HepG2 (cell line): ENCODE results near the gene RNH1. TPM values are rescaled to one million over a fixed set of nuclear protein-coding genes. Genes with fewer than 3 reads are reported as not detected.

ENCODE experiments used
- ADNP ChIP-seq: sonication (generic); formaldehyde crosslinking; IDR thresholded peaks from 2 replicates; pipeline ENCODE4 v1.4.0; 2020; ENCODE audit warnings: missing genetic modification reagents
- JUN ChIP-seq: sonication (generic); formaldehyde crosslinking; IDR thresholded peaks from 2 replicates; pipeline ENCODE4 v1.4.0; 2020; ENCODE audit warnings: mild to moderate bottlenecking, missing genetic modification reagents
- KLF15 ChIP-seq: sonication (generic); formaldehyde crosslinking; IDR thresholded peaks from 2 replicates; pipeline ENCODE4 v1.8.1; 2023; ENCODE audit warnings: borderline replicate concordance, mild to moderate bottlenecking, inconsistent platforms, missing genetic modification reagents, mixed read lengths
- MED8 ChIP-seq: sonication (generic); formaldehyde crosslinking; IDR thresholded peaks from 2 replicates; pipeline ENCODE4 v1.8.1; 2023; ENCODE audit warnings: mild to moderate bottlenecking, missing genetic modification reagents; ENCODE audit not compliant: insufficient replicate concordance
- MEF2D ChIP-seq: sonication (generic); formaldehyde crosslinking; IDR thresholded peaks from 2 replicates; pipeline ENCODE4 v1.5.1; 2020; ENCODE audit warnings: mild to moderate bottlenecking, missing genetic modification reagents
- PAXIP1 ChIP-seq: sonication (generic); formaldehyde crosslinking; conservative IDR thresholded peaks from 2 replicates; pipeline ENCODE4 v1.4.0; 2020; ENCODE audit warnings: mild to moderate bottlenecking, missing genetic modification reagents, moderate library complexity
- PCBP2 ChIP-seq: fragments of 200-400 bp; formaldehyde crosslinking; optimal IDR thresholded peaks from 2 replicates; pipeline ENCODE3; 2018; ENCODE audit warnings: low read length, low read depth; ENCODE audit not compliant: poor library complexity, severe bottlenecking
- SIX1 ChIP-seq: sonication (generic); formaldehyde crosslinking; IDR thresholded peaks from 2 replicates; pipeline ENCODE4 v1.4.0; 2020; ENCODE audit warnings: missing genetic modification reagents, borderline replicate concordance
- TBX3 ChIP-seq: fragments of 450-650 bp; IDR thresholded peaks from 2 replicates; pipeline ENCODE4 v1.6.1; 2017; ENCODE audit warnings: antibody characterized with exemption, mild to moderate bottlenecking, inconsistent platforms, borderline replicate concordance
- TERF1 ChIP-seq: sonication (generic); formaldehyde crosslinking; IDR thresholded peaks from 2 replicates; pipeline ENCODE4 v1.8.0; 2022; ENCODE audit warnings: mild to moderate bottlenecking, missing genetic modification reagents, moderate library complexity
- TRIM22 ChIP-seq: fragments of 450-650 bp; IDR thresholded peaks from 2 replicates; pipeline ENCODE4 v1.6.1; 2017
- ZNF407 ChIP-seq: sonication (generic); formaldehyde crosslinking; IDR thresholded peaks from one replicate; pipeline ENCODE4 v1.5.1; 2020; ENCODE audit warnings: mild to moderate bottlenecking, missing genetic modification reagents; ENCODE audit errors: not compliant biosample characterization
- ZNF629 ChIP-seq: sonication (generic); formaldehyde crosslinking; conservative IDR thresholded peaks from 2 replicates; pipeline ENCODE4 v1.5.0; 2020; ENCODE audit warnings: missing genetic modification reagents
- ZNF746 ChIP-seq: sonication (generic); formaldehyde crosslinking; IDR thresholded peaks from 2 replicates; pipeline ENCODE4 v1.8.0; 2022; ENCODE audit warnings: mild to moderate bottlenecking, missing genetic modification reagents
- polyA plus RNA-seq, 8 experiments: library from polyadenylated mRNA; depleted of rRNA in 3 of 8; stranded (reverse) in 7 of 8; unstranded in 1 of 8; fragments of >200 nt; fragmentation: Illumina TruSeq in 4 of 8; extraction: Trizol in 4 of 8; gene quantifications; 2 replicates each; pipeline versions ENCODE4 v1.2.1 to v1.2.3, GENCODE V29; 2011 to 2016; ENCODE audit warnings: low read depth in 4 of 8, missing spikeins in 1 of 8, mixed read lengths in 1 of 8; ENCODE audit not compliant: insufficient read depth in 1 of 8
- total RNA-seq, 5 experiments: library from RNA; depleted of rRNA; stranded (reverse); fragments of >200 nt; fragmentation: Illumina TruSeq; extraction: Trizol; gene quantifications; 2 replicates each; pipeline ENCODE4 v1.2.3, GENCODE V29; 2016; ENCODE audit warnings: low read depth in 1 of 5

Gene RNH1
- total and polyA plus RNA-seq, 2 of the 13 experiments (the other 11 are each of a cell fraction or from before 2014, with no cell fraction given) = 36.0 to 74.1 TPM

- TF ChIP-seq ZNF407 (CRISPR knock-in tag) = no peak
- no peak for TF ChIP-seq KLF15
- TF ChIP-seq ADNP (CRISPR knock-in tag) = no peak
- TF ChIP-seq PAXIP1 (CRISPR knock-in tag) = 0 out of 2 replicates have a peak, but pooled peaks have one; percentile 32
- TF ChIP-seq TERF1 = no peak
- no peak for TF ChIP-seq SIX1 (CRISPR knock-in tag)
- TF ChIP-seq ZNF746 (CRISPR knock-in tag) = no peak
- TF ChIP-seq JUN (CRISPR knock-in tag) = no peak
- TF ChIP-seq PCBP2 = no peak
- no peak for TF ChIP-seq TRIM22
- TF ChIP-seq MED8 (CRISPR knock-in tag) = no peak
- no peak for TF ChIP-seq MEF2D (CRISPR knock-in tag)
- no peak for TF ChIP-seq ZNF629 (CRISPR knock-in tag)
- TF ChIP-seq TBX3 = no peak
Observed at GRCh38 chr11:536841-537621, 30.0 kb upstream of the RNH1 start, which contains the start of gene LRRC56 (continued).
